ENCODE data around the gene SLC47A2. TPM values are rescaled to one million over a fixed set of nuclear protein-coding genes. Genes with fewer than 3 reads are reported as not detected.

SLC47A2 gene
- total RNA-seq, 1 donor from 2014 or later, result not detected

GRCh38 chr17:19750020-19750572 is 33.7 kb upstream of the SLC47A2 start:
- intact Hi-C loops (cut with DNase I), result no loop called here
- Histone ChIP-seq H3K27ac (no peak overlapping the region), H3K4me1 (peaks cover 20% of the 10 kb centered on the region), H3K9me3 (no peaks in the 10 kb centered on the region), H3K4me3 (no peak overlapping the region), H3K27me3 (no peaks in the 10 kb centered on the region), H3K36me3 (no peaks in the 10 kb centered on the region)
- DNase-seq (no peak), ATAC-seq (no peak)
- TF ChIP-seq CTCF (IDR thresholded peaks at IDR 0.05), result no peak

GRCh38 chr17:19748807-19749193 is 32.4 kb upstream of the SLC47A2 start:
- no peak overlapping the region for H3K27ac ChIP-seq
- no peak for TF ChIP-seq CTCF (IDR thresholded peaks at IDR 0.05)
- H3K4me3 ChIP-seq, result no peak overlapping the region
- ATAC-seq (no peak), DNase-seq (no peak)
- no peaks in the 10 kb centered on the region for H3K36me3 ChIP-seq
- H3K9me3 ChIP-seq, result no peaks in the 10 kb centered on the region
- H3K27me3 ChIP-seq, result no peaks in the 10 kb centered on the region
- H3K4me1 ChIP-seq, result peaks cover 22% of the 10 kb centered on the region
- intact Hi-C loops (cut with DNase I), result no loop called here

- Histone ChIP-seq H3K36me3 (no peaks in the 10 kb centered on the region), H3K4me1 (peaks cover 22% of the 10 kb centered on the region), H3K4me3 (no peak within 1 kb of the TSS), H3K27ac (peak within 1 kb of the TSS; percentile 26), H3K27me3 (no peaks in the 10 kb centered on the region), H3K9me3 (no peaks in the 10 kb centered on the region)
- intact Hi-C loops (cut with DNase I), result no loop called here
- no peak for DNase-seq
- no peak for TF ChIP-seq CTCF (IDR thresholded peaks at IDR 0.05)
- peak; percentile 30 for ATAC-seq
Observed at GRCh38 chr17:19747829-19748806, 31.7 kb upstream of the SLC47A2 start, which contains the start of gene ALDH3A1. Gene ALDH3A1, minus strand, starts transcription at chr17:19748298. Its CDS starts 3,169 bp downstream, at chr17:19745129.

GRCh38 chr17:19747159-19747719 is 30.9 kb upstream of the SLC47A2 start:
- Histone ChIP-seq H3K27ac (no peak overlapping the region), H3K27me3 (no peaks in the 10 kb centered on the region), H3K9me3 (no peaks in the 10 kb centered on the region), H3K4me3 (no peak overlapping the region), H3K36me3 (no peaks in the 10 kb centered on the region), H3K4me1 (peaks cover 17% of the 10 kb centered on the region)
- no peak for TF ChIP-seq CTCF (IDR thresholded peaks at IDR 0.05)
- DNase-seq (no peak), ATAC-seq (no peak)
- intact Hi-C loops (cut with DNase I), result no loop called here

GRCh38 chr17:19746517-19746916 is 30.1 kb upstream of the SLC47A2 start:
- DNase-seq (no peak), ATAC-seq (no peak)
- TF ChIP-seq CTCF (IDR thresholded peaks at IDR 0.05), result no peak
- Histone ChIP-seq H3K36me3 (no peaks in the 10 kb centered on the region), H3K27me3 (no peaks in the 10 kb centered on the region), H3K27ac (no peak overlapping the region), H3K4me3 (no peak overlapping the region), H3K4me1 (peaks cover 17% of the 10 kb centered on the region), H3K9me3 (no peaks in the 10 kb centered on the region)
- intact Hi-C loops (cut with DNase I), result no loop called here

Data from upper lobe of right lung (tissue), 1 donor.